Mammary epithelial cell (primary cell): ENCODE data around the gene HAGHL.

Experiments
- EZH2 ChIP-seq: IDR thresholded peaks from 2 replicates; pipeline ENCODE4 v1.6.1; 2012; ENCODE audit warnings: low read length, inconsistent platforms, borderline replicate concordance
- TF ChIP-seq, protein P1 (sequence below), 2 donors: IDR thresholded peaks in 1 of 2; conservative IDR thresholded peaks in 1 of 2; 2 replicates each; pipeline ENCODE4 v1.5.1; 2011 to 2012; ENCODE audit warnings: inconsistent platforms in 2 of 2, low read length in 2 of 2, mild to moderate bottlenecking in 2 of 2, control low read depth in 1 of 2, low read depth in 1 of 2; ENCODE audit not compliant: insufficient read depth in 1 of 2; ENCODE audit errors: extremely low read depth in 1 of 2

DNA sequence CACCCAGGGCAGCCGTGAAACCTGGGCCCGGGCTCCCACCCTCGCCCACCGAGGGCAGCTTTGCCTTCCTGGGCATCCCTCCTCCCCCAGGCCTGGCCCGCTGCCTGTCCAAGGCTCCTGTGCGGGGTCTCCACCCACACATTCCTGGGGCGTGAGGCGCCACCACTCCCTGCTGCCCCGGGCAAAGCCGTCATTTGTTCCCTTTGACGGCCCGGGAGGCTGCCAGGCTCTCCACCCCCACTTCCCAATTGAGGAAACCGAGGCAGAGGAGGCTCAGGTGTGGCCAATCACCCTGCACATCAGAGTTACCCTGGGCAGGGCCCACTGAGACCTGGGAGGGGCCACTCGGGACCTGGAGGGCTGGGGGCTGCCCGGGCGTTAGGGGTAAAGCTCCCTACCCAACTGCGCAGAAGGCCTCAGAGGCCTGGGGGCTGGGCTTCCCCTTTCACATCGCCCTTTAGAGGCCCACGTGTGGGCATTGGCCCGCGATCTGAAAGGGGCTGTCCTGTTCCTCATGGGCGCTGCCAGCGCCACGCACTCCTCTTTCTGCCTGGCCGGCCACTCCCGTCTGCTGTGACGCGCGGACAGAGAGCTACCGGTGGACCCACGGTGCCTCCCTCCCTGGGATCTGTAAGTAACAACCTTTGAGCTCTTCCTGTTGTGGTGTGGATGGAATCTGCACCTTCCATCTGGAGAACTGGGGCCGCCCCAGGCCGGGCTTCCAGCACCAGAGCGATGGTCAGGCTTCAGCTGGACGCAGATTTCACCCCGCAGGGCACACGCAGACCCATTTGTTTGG is 33.8 kb downstream of the HAGHL start, which contains the start of gene MSLN:
- TF ChIP-seq, protein P1, sequence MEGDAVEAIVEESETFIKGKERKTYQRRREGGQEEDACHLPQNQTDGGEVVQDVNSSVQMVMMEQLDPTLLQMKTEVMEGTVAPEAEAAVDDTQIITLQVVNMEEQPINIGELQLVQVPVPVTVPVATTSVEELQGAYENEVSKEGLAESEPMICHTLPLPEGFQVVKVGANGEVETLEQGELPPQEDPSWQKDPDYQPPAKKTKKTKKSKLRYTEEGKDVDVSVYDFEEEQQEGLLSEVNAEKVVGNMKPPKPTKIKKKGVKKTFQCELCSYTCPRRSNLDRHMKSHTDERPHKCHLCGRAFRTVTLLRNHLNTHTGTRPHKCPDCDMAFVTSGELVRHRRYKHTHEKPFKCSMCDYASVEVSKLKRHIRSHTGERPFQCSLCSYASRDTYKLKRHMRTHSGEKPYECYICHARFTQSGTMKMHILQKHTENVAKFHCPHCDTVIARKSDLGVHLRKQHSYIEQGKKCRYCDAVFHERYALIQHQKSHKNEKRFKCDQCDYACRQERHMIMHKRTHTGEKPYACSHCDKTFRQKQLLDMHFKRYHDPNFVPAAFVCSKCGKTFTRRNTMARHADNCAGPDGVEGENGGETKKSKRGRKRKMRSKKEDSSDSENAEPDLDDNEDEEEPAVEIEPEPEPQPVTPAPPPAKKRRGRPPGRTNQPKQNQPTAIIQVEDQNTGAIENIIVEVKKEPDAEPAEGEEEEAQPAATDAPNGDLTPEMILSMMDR (conservative IDR thresholded peaks at IDR 0.05 in 1 of 2, IDR thresholded peaks at IDR 0.05 in 1 of 2; ENCODE audit: extremely low read depth in 1 of 2, insufficient read depth in 1 of 2, low read depth in 1 of 2, low read length in 2 of 2): no peak
- no peak for TF ChIP-seq EZH2
